Left ventricle myocardium superior (tissue), 1 donor: ENCODE measurements around the gene MEGF8. TPM values are rescaled to one million over a fixed set of nuclear protein-coding genes. Genes with fewer than 3 reads are reported as not detected.

Source experiments
- ATAC-seq: fragments of 200-7000 bp; cut with Tn5 transposase; one replicate; pipeline ENCODE4 v1.9.1; 2020; ENCODE audit warnings: mild to moderate bottlenecking, moderate library complexity
- DNase-seq: peaks from one replicate; pipeline ENCODE4 v3.0.0-alpha.2; 2020
- intact Hi-C: fragments of 100-400 bp; cut with micrococcal nuclease; formaldehyde crosslinking; loops from one replicate; pipeline ENCODE4 v1.11.0; 2022
- total RNA-seq: library from RNA; stranded (reverse); fragmentation: NEBNext Ultra II Directional; extraction: Animal tissue kit (Norgen Biotek cat#: 25700); gene quantifications from one replicate; pipeline ENCODE4 v1.2.1, GENCODE V29; 2021
- donor health status: DM: no; HTN: yes; CAD: no; lungs with severe emphysema.

MEGF8 gene
- total RNA-seq, 1 donor from 2014 or later: 37.4 TPM

DNA sequence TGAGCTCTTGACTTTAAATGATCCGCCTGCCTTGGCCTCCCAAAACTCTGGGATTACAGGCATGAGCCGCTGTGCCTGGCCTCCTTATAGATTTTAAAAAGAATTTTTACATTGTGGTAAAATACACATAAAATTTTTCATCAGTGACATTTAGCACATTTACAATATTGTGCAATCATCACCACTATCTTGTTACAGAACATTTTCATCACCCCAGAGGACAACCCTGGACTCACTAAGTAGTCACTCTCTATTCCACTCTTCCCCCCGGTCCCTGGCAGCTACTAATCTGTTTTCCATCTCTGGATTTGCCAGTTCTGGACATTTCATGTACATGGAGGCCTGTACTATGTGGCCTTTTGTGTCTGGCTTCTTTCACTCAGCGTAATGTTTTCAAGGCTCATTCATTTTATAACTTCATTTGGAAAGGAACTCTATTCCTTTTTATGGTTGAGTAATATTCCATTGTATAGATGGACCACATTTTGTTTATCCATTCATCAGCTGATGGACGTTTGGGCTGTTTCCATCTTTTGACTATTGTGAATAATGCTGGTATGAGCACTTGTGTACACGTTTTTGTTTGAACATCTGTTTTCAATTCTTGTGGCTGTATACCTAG, 19.9 kb downstream of the MEGF8 start:
- no peak for ATAC-seq
- intact Hi-C loops: no loop called here

DNA sequence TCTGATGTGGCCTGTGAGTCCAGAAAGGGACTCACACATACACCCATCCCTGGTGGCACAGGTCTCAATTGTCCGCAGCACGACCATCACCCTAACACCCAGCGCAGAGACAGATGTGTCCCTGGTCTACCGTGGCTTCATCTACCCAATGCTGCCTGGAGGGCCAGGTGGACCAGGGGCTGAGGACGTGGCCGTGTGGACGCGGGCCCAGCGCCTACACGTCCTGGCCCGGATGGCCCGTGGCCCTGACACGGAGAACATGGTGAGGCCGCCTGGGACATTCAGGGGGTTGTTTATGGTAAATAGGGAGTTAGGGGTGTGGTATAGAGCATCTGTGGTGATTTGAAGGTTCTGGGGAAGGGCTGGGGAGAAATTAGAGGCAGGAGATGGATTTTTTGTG, 22.8 kb downstream of the MEGF8 start:
- ATAC-seq: no peak
- intact Hi-C loops: no loop called here
- DNase-seq: no peak

More for the DNA sequence above, 19.9 kb downstream of the MEGF8 start:
- DNase-seq: no peak

DNA sequence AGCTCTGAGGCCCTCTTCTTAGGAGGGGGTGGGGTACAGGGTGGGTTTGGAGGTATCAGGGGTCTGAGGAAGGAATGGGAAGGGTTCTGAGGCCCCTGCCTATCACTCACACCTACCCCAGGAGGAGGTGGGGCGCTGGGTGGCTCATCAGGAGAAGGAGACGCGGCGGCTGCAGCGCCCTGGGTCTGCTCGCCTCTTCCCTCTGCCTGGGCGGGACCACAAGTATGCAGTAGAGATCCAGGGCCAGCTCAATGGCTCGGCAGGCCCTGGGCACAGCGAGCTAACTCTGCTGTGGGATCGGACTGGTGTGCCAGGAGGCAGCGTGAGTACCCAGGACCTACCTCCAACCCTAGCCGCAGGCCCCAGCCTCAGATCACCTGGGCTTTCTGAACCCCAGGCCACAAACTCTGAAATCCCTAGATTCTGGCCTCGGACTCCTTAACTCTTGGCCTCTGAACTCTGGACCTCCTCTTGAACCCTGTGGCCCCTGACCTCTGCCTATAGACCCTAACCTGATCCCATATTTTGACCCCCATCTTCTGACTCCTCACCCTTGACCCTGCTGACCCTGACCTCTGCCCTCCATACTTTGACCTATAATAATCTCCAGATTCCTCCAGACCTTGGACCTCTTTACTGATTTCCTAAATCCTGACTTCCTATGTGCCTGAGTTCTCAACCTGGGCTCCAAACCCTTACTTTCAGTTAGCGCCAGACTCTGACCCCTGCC, 24.1 kb downstream of the MEGF8 start:
- DNase-seq (no peak), ATAC-seq (no peak)
- intact Hi-C loops: no loop called here

DNA sequence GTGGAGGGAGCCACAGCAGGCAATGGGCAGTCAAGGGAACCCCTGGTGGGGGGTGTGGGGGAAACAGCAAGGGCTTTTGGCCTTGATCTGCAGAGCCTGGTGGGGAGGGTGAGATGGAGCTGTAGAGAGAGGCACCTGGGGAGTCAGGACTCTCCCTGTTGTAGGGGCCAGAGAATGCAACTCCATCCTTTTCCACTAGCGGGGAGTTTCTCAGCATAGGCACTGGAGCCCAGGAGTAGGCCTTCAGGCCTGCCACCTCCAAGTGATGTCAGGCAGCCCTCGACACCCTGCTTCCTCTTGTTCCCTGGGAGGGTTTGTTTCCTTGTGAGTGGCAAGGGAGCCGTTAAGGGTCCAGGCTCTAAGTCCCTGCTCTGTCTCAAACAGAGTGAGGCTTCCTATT, 25.0 kb downstream of the MEGF8 start:
- ATAC-seq (no peak), DNase-seq (no peak)
- intact Hi-C loops: no loop called here

DNA sequence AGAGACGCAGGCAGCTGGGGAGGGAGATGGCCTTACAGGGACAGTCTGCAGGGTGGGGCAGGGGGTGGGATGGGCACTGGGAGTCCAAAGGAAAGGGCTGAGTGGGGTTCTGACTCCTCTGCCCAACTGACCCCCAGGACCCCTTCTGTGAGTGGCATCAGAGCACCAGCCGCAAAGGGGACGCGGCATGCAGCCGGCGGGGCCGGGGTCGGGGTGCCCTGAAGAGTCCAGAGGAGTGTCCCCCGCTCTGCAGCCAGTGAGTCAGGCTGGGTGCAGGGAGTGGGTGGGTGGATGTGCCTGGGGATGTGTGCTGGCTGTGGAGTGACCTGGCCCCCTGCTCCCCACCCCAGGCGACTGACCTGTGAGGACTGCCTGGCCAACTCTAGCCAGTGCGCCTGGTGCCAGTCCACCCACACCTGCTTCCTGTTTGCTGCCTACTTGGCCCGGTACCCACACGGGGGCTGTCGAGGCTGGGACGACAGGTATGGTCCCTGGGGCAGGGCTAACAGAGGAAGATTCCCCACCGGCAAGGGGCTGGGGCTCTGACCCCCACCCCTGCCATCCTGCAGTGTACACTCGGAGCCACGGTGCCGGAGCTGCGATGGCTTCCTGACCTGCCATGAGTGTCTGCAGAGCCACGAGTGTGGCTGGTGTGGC, 25.8 kb downstream of the MEGF8 start:
- DNase-seq (no peak), ATAC-seq (no peak)
- intact Hi-C loops: no loop called here

DNA sequence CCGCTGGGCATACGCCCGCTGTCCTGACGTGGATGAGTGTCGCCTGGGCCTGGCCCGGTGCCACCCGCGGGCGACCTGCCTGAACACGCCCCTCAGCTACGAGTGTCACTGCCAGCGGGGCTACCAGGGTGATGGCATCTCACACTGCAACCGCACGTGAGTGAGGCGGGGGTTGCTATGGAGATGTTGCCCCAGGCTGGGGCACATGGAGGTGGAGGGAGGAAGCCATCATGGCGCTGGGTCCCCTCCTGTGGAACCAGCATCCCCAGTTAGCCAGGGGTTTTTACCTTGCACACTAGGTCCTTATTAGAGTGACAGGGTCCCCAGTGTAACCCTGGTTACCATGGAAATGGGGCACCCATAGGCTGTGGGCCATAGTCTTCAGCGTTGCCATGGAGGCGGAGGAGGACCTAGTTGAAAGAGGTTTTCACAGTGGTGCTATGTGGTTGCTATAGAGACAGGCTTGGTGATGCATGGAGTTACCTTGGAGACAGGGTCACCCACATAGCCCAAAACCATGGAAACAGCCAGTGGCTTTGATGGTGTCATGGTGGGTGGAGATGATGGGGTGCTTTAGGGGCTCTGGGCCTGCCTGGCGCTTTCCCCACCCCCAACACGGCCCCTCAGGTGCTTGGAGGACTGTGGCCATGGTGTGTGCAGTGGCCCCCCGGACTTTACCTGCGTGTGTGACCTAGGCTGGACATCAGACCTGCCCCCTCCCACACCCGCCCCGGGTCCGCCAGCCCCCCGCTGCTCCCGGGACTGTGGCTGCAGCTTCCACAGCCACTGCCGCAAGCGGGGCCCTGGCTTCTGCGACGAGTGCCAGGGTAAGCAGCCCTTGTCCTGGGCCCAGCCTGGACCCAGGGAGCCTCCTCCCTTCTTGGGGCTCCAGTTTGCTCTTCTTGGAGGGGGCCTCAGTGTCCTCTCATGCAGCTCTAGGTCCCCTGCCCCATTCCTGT, 27.1 kb downstream of the MEGF8 start:
- intact Hi-C loops: no loop called here
- DNase-seq (no peak), ATAC-seq (no peak)

DNA sequence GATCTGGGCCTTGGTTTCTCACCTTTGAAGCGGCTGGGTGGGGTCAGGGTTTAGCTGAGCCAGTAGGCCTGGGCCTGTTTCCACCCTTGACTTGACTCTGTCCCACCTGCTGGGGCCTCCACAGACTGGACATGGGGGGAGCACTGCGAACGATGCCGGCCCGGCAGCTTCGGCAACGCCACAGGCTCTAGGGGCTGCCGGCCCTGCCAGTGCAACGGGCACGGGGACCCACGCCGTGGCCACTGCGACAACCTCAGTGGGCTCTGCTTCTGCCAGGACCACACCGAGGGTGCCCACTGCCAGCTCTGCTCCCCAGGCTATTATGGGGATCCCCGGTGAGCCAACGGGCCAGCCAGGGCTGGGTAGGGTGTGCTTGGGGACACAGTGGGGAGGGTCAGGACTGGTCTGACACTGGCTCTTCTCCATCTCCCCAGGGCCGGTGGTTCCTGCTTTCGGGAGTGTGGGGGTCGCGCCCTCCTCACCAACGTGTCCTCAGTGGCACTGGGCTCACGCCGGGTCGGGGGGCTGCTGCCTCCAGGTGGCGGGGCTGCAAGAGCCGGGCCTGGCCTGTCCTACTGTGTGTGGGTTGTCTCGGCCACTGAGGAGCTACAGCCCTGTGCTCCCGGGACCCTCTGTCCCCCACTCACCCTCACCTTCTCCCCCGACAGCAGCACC, 28.0 kb downstream of the MEGF8 start:
- intact Hi-C loops: no loop called here
- ATAC-seq (no peak), DNase-seq (no peak)

DNA sequence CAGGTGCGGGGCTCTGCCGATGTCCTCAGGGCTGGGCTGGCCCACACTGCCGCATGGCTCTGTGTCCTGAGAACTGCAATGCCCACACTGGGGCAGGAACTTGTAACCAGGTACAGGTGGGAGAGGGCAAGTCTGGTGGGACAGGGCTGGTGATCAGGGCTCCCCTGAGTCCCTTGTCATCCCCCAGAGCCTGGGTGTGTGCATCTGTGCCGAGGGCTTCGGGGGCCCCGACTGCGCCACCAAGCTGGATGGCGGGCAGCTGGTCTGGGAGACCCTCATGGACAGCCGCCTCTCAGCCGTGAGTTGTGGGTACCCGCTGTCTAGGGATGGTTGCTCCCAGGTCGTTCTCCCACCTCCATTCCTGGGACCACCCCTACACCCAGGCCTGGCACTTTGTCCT, 30.5 kb downstream of the MEGF8 start:
- no peak for DNase-seq
- ATAC-seq: no peak
- intact Hi-C loops: no loop called here

DNA sequence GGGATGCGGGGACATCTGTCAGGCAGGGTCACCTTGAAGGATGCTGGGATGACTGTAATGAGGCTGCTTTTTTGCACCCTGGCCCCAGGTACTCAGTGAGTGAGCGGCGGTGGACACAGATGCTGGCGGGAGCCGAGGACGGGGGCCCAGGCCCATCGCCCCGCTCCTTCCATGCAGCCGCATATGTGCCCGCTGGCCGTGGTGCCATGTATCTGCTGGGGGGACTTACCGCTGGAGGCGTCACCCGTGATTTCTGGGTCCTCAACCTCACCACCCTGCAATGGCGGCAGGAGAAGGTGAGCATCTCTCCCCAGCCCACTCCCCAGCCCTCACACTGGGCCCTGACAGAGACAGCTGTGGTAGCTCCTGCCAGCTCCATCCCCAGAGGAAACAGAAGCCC, 31.3 kb downstream of the MEGF8 start:
- DNase-seq (no peak), ATAC-seq (no peak)
- intact Hi-C loops: no loop called here

DNA sequence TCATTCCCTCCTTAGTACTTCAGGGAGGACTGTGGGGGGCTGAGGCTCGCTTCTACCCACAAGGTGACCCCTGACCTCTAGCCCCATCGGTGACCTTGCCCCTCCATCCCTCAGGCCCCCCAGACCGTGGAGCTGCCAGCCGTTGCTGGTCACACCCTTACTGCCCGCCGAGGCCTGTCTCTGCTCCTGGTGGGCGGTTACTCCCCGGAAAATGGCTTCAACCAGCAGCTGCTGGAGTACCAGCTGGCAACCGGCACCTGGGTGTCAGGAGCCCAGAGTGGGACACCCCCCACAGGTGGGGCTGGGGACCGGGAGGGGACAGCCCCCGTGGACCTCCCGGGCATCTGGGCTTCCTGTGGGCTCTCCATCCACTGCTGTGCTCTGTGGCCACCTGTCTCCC, 31.9 kb downstream of the MEGF8 start:
- ATAC-seq: no peak
- intact Hi-C loops: no loop called here
- no peak for DNase-seq

DNA sequence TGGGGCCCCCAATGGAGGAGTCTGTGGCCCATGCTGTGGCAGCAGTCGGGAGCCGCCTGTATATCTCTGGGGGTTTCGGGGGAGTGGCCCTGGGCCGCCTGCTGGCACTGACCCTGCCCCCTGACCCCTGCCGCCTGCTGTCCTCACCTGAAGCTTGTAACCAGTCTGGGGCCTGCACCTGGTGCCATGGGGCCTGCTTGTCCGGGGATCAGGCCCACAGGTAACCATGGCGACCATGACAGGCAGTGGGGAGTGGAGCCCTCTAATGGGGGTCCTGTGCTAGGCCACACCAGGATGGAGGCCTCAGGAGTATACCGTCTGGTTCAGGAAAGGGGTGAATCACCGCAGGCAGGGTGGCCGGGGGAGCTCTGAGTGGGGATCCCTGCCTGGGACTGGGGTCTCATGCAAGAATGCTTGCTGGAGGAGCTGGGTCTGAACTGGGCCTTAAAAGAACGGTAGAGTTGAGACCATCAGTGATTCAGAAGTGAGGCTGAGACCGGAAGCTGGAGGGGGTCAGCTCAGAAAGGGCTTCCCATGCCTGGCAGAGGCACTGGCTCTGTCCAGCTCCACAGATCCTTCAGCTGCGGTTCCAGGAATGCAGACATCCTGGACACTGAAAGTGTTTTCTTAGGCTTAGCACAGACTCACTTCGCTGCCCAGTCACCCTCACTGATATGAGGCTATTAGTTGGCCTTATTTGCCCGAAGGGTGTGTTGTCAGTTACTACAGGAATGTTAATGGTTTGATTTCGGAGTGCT, 35.5 kb downstream of the MEGF8 start:
- DNase-seq (no peak), ATAC-seq (no peak)
- intact Hi-C loops: no loop called here

DNA sequence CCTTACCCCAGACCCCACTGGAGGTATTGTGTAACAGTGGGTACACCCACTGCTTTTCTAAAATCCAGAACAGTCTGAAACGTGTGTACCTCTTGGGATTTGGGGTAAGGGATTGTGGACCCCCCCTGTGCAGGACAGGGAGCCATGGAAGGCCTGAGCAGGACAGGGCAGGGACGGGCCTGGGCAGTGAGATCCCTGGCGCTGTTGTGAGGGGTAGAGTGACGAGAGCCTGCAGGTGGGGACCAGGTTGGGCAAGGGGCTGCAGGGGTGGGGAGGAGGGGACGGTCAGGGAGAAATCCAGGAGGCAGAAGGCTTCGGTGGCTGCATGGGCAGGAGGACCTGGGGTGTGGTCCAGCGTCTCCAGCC, 36.1 kb downstream of the MEGF8 start:
- intact Hi-C loops: no loop called here
- ATAC-seq: no peak

DNA sequence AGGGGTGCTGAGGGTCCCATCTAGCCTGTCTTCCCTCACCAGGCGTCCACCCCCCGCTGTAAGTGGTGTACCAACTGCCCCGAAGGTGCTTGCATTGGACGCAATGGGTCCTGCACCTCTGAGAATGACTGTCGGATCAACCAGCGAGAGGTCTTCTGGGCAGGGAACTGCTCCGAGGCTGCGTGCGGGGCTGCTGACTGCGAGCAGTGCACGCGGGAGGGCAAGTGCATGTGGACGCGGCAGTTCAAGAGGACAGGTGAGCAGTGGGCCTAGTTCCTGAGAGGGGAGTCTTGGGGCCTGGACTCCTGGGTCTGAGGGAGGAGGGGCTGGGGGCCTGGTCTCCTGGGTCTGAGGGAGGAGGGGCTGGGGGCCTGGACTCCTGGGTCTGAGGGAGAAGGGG, 36.9 kb downstream of the MEGF8 start:
- no peak for ATAC-seq
- no peak for DNase-seq
- intact Hi-C loops: no loop called here

More for the DNA sequence above, 36.1 kb downstream of the MEGF8 start:
- no peak for DNase-seq

DNA sequence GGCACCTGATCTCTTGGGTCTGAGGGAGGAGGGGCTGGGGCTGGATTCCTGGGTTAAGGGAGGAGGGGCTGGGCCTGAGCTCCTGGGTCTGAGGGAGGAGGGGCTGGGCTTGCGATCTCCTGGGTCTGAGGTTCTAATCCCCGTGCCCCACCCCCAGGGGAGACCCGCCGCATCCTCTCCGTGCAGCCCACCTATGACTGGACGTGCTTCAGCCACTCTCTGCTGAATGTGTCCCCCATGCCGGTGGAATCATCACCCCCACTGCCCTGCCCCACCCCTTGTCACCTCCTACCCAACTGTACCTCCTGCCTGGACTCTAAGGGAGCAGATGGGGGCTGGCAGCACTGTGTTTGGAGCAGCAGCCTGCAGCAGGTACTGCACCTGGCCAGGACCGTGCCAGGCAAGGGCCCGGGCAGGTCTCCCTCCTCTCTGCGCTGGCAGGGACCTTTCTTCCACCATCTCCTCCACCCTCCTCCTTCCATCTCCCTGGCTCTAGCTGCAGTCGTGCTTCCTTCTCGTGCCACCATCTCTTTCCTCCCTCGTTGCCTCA, 37.5 kb downstream of the MEGF8 start:
- ATAC-seq (no peak), DNase-seq (no peak)
- intact Hi-C loops: no loop called here

DNA sequence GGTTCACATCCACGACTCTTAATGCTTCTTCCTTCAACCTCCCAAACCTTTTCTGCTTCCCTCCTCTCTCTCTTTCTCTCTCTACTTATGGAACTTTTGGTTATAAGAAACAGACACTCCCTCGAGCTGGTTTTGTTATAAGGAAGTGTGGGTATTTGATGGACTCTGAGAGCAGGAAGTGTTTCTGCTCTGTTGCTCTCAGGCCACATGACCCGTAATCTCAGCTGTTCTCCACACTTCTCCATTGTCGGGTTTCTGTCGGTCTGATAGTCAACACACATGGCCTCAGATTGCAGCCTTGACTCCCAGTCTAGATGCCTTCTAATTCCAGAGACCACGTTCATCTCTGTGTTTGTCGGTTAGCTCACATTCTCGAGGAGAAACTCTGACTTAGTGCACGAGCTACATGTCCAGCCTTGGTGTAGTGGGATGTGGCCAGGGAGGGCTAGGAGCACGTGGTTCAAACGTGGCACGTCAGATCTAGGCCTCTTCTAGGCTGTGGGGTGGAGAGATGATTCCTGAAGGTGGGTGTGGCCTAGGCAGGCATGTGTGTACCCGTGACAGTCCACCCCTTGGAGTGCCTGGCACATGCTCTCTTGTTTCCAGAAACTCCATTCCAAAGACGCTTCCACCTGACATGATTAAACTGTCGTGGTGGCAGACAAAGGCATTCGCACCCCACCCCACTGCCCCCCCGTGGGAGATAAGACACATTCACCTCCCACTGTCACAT, 38.3 kb downstream of the MEGF8 start:
- intact Hi-C loops: no loop called here
- DNase-seq: no peak
- no peak for ATAC-seq

DNA sequence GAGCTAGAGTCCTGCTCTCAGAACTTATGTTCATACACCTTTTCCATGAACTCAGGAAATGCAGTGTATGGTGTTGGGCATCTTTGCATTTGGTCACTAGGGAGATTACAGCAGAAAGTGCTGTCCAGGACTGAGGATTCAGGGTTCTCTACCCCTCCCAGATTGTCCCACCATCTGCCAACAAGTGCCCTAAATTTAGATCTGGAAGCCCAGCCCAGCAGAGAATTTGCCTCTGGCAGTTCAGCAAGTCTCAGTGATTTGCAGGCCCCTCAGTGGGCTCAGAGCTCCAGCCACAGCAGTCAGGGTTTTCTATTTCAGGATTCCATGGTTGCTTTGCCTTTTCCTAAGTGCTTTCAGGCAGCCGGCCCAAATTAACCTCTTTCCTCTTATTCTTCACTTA, 41.2 kb downstream of the MEGF8 start:
- intact Hi-C loops: no loop called here
- peak; percentile 70 for ATAC-seq
- no peak for DNase-seq

DNA sequence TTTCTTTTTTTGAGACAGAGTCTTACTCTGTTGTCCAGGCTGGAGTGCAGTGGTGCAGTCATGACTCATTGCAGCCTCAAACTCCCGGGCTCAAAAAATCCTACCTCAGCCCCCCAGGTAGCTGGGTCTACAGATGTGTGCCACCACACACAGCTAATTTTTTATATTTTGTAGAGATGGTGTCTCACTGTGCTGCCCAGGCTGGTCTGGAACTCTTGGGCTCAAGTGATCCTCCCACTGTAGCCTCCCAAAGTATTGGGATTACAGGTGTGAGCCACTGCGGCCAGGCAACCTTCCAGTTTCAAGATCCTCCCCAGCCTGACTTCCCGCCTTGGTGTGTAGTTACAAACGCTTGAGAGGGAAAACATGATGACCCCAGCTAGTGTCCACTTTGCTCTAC, 42.5 kb downstream of the MEGF8 start:
- ATAC-seq (no peak), DNase-seq (no peak)
- intact Hi-C loops: no loop called here

DNA sequence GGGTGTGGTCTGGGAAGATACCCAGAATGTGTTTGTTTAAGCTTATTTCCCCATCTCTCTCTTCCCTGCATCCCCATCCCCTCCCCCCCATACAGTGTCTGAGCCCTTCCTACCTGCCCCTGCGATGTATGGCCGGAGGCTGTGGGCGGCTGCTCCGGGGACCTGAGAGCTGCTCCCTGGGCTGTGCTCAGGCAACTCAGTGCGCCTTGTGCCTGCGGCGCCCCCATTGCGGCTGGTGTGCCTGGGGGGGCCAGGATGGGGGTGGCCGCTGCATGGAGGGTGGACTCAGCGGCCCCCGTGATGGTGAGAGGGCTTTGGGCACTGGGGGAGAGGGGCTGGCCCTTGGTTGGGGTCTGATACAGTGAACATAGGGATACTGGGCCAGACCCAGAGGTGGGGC, 42.9 kb downstream of the MEGF8 start:
- no peak for DNase-seq
- intact Hi-C loops: no loop called here
- ATAC-seq: no peak
